CD4-positive, alpha-beta T cell treated with Interleukin-1 beta for 1 hour (primary cell): Measurements from ENCODE around the gene DNAJC16.

Experiments used
- DNase-seq, 2 donors: peaks; one replicate each; pipeline ENCODE4 v3.0.0-alpha.2; 2020 to 2022

The DNAJC16 gene

GRCh38 chr1:15541231-15541792 lies 14.7 kb downstream of the DNAJC16 start:
- no peak for DNase-seq

GRCh38 chr1:15542388-15543250 lies 16.0 kb downstream of the DNAJC16 start:
- DNase-seq: no peak

- DNase-seq: no peak
These were observed 16.6 kb downstream of the DNAJC16 start for GRCh38 chr1:15543251-15543588.

GRCh38 chr1:15543589-15544568 lies 17.2 kb downstream of the DNAJC16 start:
- DNase-seq: no peak

GRCh38 chr1:15546641-15547040 lies 20.0 kb downstream of the DNAJC16 start:
- no peak for DNase-seq

GRCh38 chr1:15550573-15550972 lies 23.9 kb downstream of the DNAJC16 start:
- no peak for DNase-seq

GRCh38 chr1:15557008-15557407 lies 30.4 kb downstream of the DNAJC16 start:
- DNase-seq: no peak

- DNase-seq: no peak
These were observed 30.9 kb downstream of the DNAJC16 start for GRCh38 chr1:15557594-15557993.

GRCh38 chr1:15558516-15558915 lies 31.9 kb downstream of the DNAJC16 start:
- no peak for DNase-seq

GRCh38 chr1:15559189-15559810 lies 32.7 kb downstream of the DNAJC16 start:
- no peak for DNase-seq

GRCh38 chr1:15568387-15569073 lies 41.9 kb downstream of the DNAJC16 start:
- no peak for DNase-seq

GRCh38 chr1:15570861-15571260 lies 44.2 kb downstream of the DNAJC16 start:
- DNase-seq: no peak

- DNase-seq: no peak
These were observed 44.6 kb downstream of the DNAJC16 start for GRCh38 chr1:15571266-15571665.

- no peak for DNase-seq
These were observed 46.8 kb downstream of the DNAJC16 start for GRCh38 chr1:15573477-15573876.

- no peak for DNase-seq
These were observed 48.1 kb downstream of the DNAJC16 start for GRCh38 chr1:15574741-15575140.

GRCh38 chr1:15575549-15576150 lies 49.0 kb downstream of the DNAJC16 start:
- no peak for DNase-seq

GRCh38 chr1:15577691-15578090 lies 51.0 kb downstream of the DNAJC16 start:
- no peak for DNase-seq

GRCh38 chr1:15578921-15579682 lies 52.5 kb downstream of the DNAJC16 start:
- DNase-seq: peak; percentile 29 to 52

- no peak for DNase-seq
These were observed 53.0 kb downstream of the DNAJC16 start for GRCh38 chr1:15579683-15580047.

GRCh38 chr1:15583016-15583706 lies 56.5 kb downstream of the DNAJC16 start:
- DNase-seq: no peak
